ENCODE measurements around the gene SIAH1. TPM values are rescaled to one million over a fixed set of nuclear protein-coding genes. Genes with fewer than 3 reads are reported as not detected.

The SIAH1 gene
- total RNA-seq, 1 experiment from 2014 or later, result 18.6 TPM

- H3K27me3 ChIP-seq (ENCODE audit: insufficient read depth, low read depth), result no peaks in the 10 kb centered on the region
- intact Hi-C loops (cut with micrococcal nuclease; ENCODE audit: unreplicated experiment), result loop anchor here (2.0 kb wide), 1 partner anchor 24 kb away; no protein-coding TSS in a partner anchor
- H3K9me3 ChIP-seq (ENCODE audit: insufficient read depth, low read depth), result no peaks in the 10 kb centered on the region
- CTCF ChIA-PET, result interaction anchor here (0.9 kb wide), 1 partner anchor 238 kb away, joined by 3 read pairs; no protein-coding TSS in a partner anchor
- peaks cover 11% of the 10 kb centered on the region; the same call in 1 of the 2 replicates for H3F3A ChIP-seq (ENCODE audit: insufficient read depth, low read depth)
- H3K4me2 ChIP-seq, result peak overlapping the region; percentile 87
- no peaks in the 10 kb centered on the region for H3K9me2 ChIP-seq (ENCODE audit: insufficient read depth)
- H3K36me3 ChIP-seq (ENCODE audit: low read depth), result no peaks in the 10 kb centered on the region
- H3K27ac ChIP-seq, result peak overlapping the region; percentile 74
- H3K4me3 ChIP-seq, result peak overlapping the region; percentile 82
- TF ChIP-seq CTCF (conservative IDR thresholded peaks at IDR 0.05) (no peak), EZH2 (IDR thresholded peaks at IDR 0.05; ENCODE audit: low read depth) (no peak)
- peak overlapping the region; percentile 34; the same call in 1 of the 2 replicates for H2AFZ ChIP-seq
- peak in 1 of 2 experiments; percentile 55 for DNase-seq
- no TSS peak for BruUV-seq (replicated peaks)
- H4K20me1 ChIP-seq (ENCODE audit: insufficient read depth), result peaks cover 35% of the 10 kb centered on the region; the same call in 1 of the 2 replicates
- POLR2A ChIA-PET (ENCODE audit: unreplicated experiment), result interaction anchor here (0.6 to 0.7 kb wide), 2 partner anchors 31 to 63 kb away, joined by 7 to 9 read pairs; no protein-coding TSS in a partner anchor
- peaks cover 29% of the 10 kb centered on the region for H3K4me1 ChIP-seq (replicated peaks; ENCODE audit: insufficient read depth)
- peaks cover 48% of the 10 kb centered on the region for H3K79me2 ChIP-seq (ENCODE audit: low read depth)
Measured at GRCh38 chr16:48384520-48385252, 527 bp downstream of the SIAH1 start.

- H3K27ac ChIP-seq, result peak overlapping the region; percentile 61
- peak overlapping the region; percentile 71 for H3K4me3 ChIP-seq
- H3K36me3 ChIP-seq (ENCODE audit: low read depth), result no peaks in the 10 kb centered on the region
- peaks cover 41% of the 10 kb centered on the region; the same call in 1 of the 2 replicates for H4K20me1 ChIP-seq (ENCODE audit: insufficient read depth)
- peak in 1 of 2 experiments; percentile 44 for DNase-seq
- peaks cover 11% of the 10 kb centered on the region; the same call in 1 of the 2 replicates for H3F3A ChIP-seq (ENCODE audit: insufficient read depth, low read depth)
- intact Hi-C loops (cut with micrococcal nuclease; ENCODE audit: unreplicated experiment), result loop anchor here (2.0 kb wide), 1 partner anchor 25 kb away; no protein-coding TSS in a partner anchor
- no peaks in the 10 kb centered on the region for H3K9me2 ChIP-seq (ENCODE audit: insufficient read depth)
- no peaks in the 10 kb centered on the region for H3K9me3 ChIP-seq (ENCODE audit: insufficient read depth, low read depth)
- H3K27me3 ChIP-seq (ENCODE audit: insufficient read depth, low read depth), result no peaks in the 10 kb centered on the region
- TF ChIP-seq CTCF (conservative IDR thresholded peaks at IDR 0.05) (no peak), EZH2 (IDR thresholded peaks at IDR 0.05; ENCODE audit: low read depth) (no peak)
- peaks cover 36% of the 10 kb centered on the region for H3K4me1 ChIP-seq (replicated peaks; ENCODE audit: insufficient read depth)
- H3K4me2 ChIP-seq, result peak overlapping the region; percentile 87
- H2AFZ ChIP-seq, result peak overlapping the region; percentile 34
- peaks cover 55% of the 10 kb centered on the region for H3K79me2 ChIP-seq (ENCODE audit: low read depth)
- POLR2A ChIA-PET (ENCODE audit: unreplicated experiment), result interaction anchor here (0.6 to 0.7 kb wide), 2 partner anchors 30 to 64 kb away, joined by 7 to 9 read pairs; no protein-coding TSS in a partner anchor
- CTCF ChIA-PET, result no interaction called here
- BruUV-seq (replicated peaks), result TSS peak; percentile 80
Measured at GRCh38 chr16:48383877-48384519, 1.2 kb downstream of the SIAH1 start.

DNA sequence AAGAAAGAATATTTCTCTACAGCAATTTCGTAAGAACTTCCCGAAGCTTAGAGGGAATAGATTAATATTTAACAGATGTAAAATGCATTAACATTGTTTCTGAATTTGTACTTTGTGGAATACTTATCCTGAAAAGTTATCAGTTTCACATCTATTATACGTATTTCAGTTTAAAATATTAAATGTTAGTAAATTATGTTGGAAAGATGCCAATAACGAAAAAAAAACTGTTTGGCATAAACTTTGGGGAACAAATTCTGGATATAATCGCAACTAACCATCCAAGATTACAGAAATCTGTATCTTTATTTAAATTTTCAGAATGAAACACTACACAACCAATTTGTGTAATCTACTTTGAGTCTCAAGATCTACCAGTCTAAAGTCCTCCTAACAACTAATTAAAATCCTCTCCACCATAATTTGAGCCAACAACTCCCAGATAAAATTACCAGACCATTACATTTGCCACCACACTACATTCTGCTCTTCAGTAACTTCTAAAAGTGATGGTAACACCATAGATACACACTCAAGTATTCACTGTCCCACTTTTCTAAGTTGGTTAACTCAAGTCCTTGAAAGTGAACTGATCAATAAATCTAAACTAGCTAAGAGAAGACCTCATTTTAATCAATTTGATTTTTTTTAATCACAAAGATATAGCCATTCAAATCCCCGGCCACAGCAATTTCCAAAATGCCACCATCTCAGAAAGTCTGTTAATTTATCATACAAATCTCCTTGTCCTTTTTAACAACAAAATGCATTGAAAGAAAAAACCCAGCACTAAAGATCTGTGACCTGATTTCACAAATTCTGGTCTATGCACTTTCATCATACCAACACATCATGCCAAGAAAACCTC is 2.0 kb downstream of the SIAH1 start:
- peaks cover 41% of the 10 kb centered on the region for H3K4me1 ChIP-seq (replicated peaks; ENCODE audit: insufficient read depth)
- no peak overlapping the region for H2AFZ ChIP-seq
- H3K9me2 ChIP-seq (ENCODE audit: insufficient read depth), result no peaks in the 10 kb centered on the region
- intact Hi-C loops (cut with micrococcal nuclease; ENCODE audit: unreplicated experiment), result no loop called here
- H3K27ac ChIP-seq, result peak overlapping the region; percentile 61; the same call in 1 of the 2 replicates
- H3F3A ChIP-seq (ENCODE audit: insufficient read depth, low read depth), result peaks cover 11% of the 10 kb centered on the region; the same call in 1 of the 2 replicates
- peak overlapping the region; percentile 87 for H3K4me2 ChIP-seq
- H3K79me2 ChIP-seq (ENCODE audit: low read depth), result peaks cover 63% of the 10 kb centered on the region
- TF ChIP-seq CTCF (conservative IDR thresholded peaks at IDR 0.05) (no peak), EZH2 (IDR thresholded peaks at IDR 0.05; ENCODE audit: low read depth) (no peak)
- H3K27me3 ChIP-seq (ENCODE audit: insufficient read depth, low read depth), result no peaks in the 10 kb centered on the region
- no peaks in the 10 kb centered on the region for H3K9me3 ChIP-seq (ENCODE audit: insufficient read depth, low read depth)
- no TSS peak for BruUV-seq (replicated peaks)
- peaks cover 47% of the 10 kb centered on the region; the same call in 1 of the 2 replicates for H4K20me1 ChIP-seq (ENCODE audit: insufficient read depth)
- no peaks in the 10 kb centered on the region for H3K36me3 ChIP-seq (ENCODE audit: low read depth)
- CTCF ChIA-PET, result no interaction called here
- no peak for DNase-seq
- H3K4me3 ChIP-seq, result peak overlapping the region; percentile 71
- POLR2A ChIA-PET (ENCODE audit: unreplicated experiment), result no interaction called here

Data from PC-9 (cell line).